Neuronal stem cell (in vitro differentiated cells): Measurements from ENCODE around the gene RHBDF1.

Experiments used
- DNase-seq: peaks from one replicate; pipeline ENCODE4 v3.0.0-alpha.2; 2013; ENCODE audit warnings: low spot score
- H2AFZ ChIP-seq: one replicate; pipeline ENCODE4 v1.6.1; 2013; ENCODE audit warnings: mild to moderate bottlenecking, low read length, inconsistent platforms
- H2AK5ac ChIP-seq: 2 replicates; pipeline ENCODE4 v1.6.1; 2013; ENCODE audit warnings: low read depth, mild to moderate bottlenecking, inconsistent platforms, low read length, moderate library complexity, mixed read lengths
- H2BK120ac ChIP-seq: 2 replicates; pipeline ENCODE4 v1.6.1; 2013; ENCODE audit warnings: low read depth, mild to moderate bottlenecking, inconsistent platforms, low read length, moderate library complexity, mixed read lengths
- H2BK12ac ChIP-seq: one replicate; pipeline ENCODE4 v1.6.1; 2013; ENCODE audit warnings: low read length, inconsistent platforms
- H2BK15ac ChIP-seq: 2 replicates; pipeline ENCODE4 v1.6.1; 2013; ENCODE audit warnings: mild to moderate bottlenecking, low read length, inconsistent platforms, mixed read lengths
- H2BK5ac ChIP-seq: one replicate; pipeline ENCODE4 v1.6.1; 2013; ENCODE audit warnings: inconsistent platforms, mild to moderate bottlenecking, low read length, moderate library complexity
- H3K14ac ChIP-seq: one replicate; pipeline ENCODE4 v1.6.1; 2013; ENCODE audit warnings: low read length, inconsistent platforms
- H3K18ac ChIP-seq: 2 replicates; pipeline ENCODE4 v1.6.1; 2013; ENCODE audit warnings: low read length, inconsistent platforms
- H3K23ac ChIP-seq: 2 replicates; pipeline ENCODE4 v1.6.1; 2013; ENCODE audit warnings: low read depth, mild to moderate bottlenecking, mixed read lengths, low read length, inconsistent platforms; ENCODE audit not compliant: poor library complexity
- H3K27ac ChIP-seq: replicated peaks from 3 replicates; pipeline ENCODE4 v1.5.1; 2013; ENCODE audit warnings: low read length, inconsistent platforms
- H3K27me3 ChIP-seq, 3 experiments: 2 replicates each; pipeline ENCODE4 v1.6.1; 2013; ENCODE audit warnings: low read length in 3 of 3, mild to moderate bottlenecking in 2 of 3, inconsistent platforms in 1 of 3, low read depth in 1 of 3, mixed read lengths in 1 of 3, moderate library complexity in 1 of 3; ENCODE audit not compliant: control insufficient read depth in 3 of 3, insufficient read depth in 3 of 3
- H3K36me3 ChIP-seq, 2 donors: replicated peaks in 1 of 2; 2 replicates each; pipeline ENCODE4 v1.6.1; 2013; ENCODE audit warnings: low read length in 2 of 2; ENCODE audit not compliant: control insufficient read depth in 2 of 2, insufficient read depth in 2 of 2
- H3K4ac ChIP-seq: 2 replicates; pipeline ENCODE4 v1.6.1; 2013; ENCODE audit warnings: inconsistent platforms, mild to moderate bottlenecking, low read length, moderate library complexity
- H3K4me1 ChIP-seq, 2 donors: 1 replicate in 1 of 2; 2 replicates in 1 of 2; pipeline ENCODE4 v1.6.1; 2013; ENCODE audit warnings: low read length in 2 of 2, low read depth in 1 of 2; ENCODE audit not compliant: control insufficient read depth in 2 of 2, insufficient read depth in 1 of 2
- H3K4me2 ChIP-seq: one replicate; pipeline ENCODE4 v1.6.1; 2013; ENCODE audit warnings: mild to moderate bottlenecking, low read length, inconsistent platforms; ENCODE audit not compliant: insufficient read depth, poor library complexity, severe bottlenecking
- H3K4me3 ChIP-seq, 2 donors: 2 replicates each; pipeline ENCODE4 v1.5.1; 2013; ENCODE audit warnings: low read length in 2 of 2, mild to moderate bottlenecking in 2 of 2, inconsistent platforms in 1 of 2, moderate library complexity in 1 of 2
- H3K79me1 ChIP-seq: one replicate; pipeline ENCODE4 v1.6.1; 2013; ENCODE audit warnings: low read depth, mild to moderate bottlenecking, inconsistent platforms, low read length, moderate library complexity
- H3K9ac ChIP-seq: one replicate; pipeline ENCODE4 v1.6.1; 2013; ENCODE audit warnings: mild to moderate bottlenecking, low read depth, low read length, inconsistent platforms; ENCODE audit not compliant: poor library complexity
- H3K9me3 ChIP-seq, 2 donors: replicated peaks in 1 of 2; 2 replicates each; pipeline versions ENCODE3 to v1.6.1; 2013; ENCODE audit warnings: low read length in 2 of 2, mild to moderate bottlenecking in 2 of 2, inconsistent platforms in 1 of 2, low read depth in 1 of 2, mixed read lengths in 1 of 2, moderate library complexity in 1 of 2; ENCODE audit not compliant: control insufficient read depth in 2 of 2, insufficient read depth in 1 of 2
- H4K8ac ChIP-seq: one replicate; pipeline ENCODE4 v1.6.1; 2013; ENCODE audit warnings: low read depth, mild to moderate bottlenecking, inconsistent platforms, low read length, moderate library complexity
- H4K91ac ChIP-seq: one replicate; pipeline ENCODE4 v1.6.1; 2013; ENCODE audit warnings: low read length, low read depth, mild to moderate bottlenecking, inconsistent platforms; ENCODE audit not compliant: poor library complexity
- WGBS, 2 donors: extraction: QIAGEN DNeasy Blood & Tissue Kit; methylation state at CpG; one replicate each; pipeline ENCODE4 v1.1.7; 2013; ENCODE audit warnings: missing lambda C conversion rate in 2 of 2, mixed read lengths in 1 of 2; ENCODE audit not compliant: insufficient read length in 2 of 2, insufficient replicate concordance in 1 of 2; ENCODE audit errors: extremely low coverage in 2 of 2; 5-methylcytosine and 5-hydroxymethylcytosine counted together

The RHBDF1 gene

DNA sequence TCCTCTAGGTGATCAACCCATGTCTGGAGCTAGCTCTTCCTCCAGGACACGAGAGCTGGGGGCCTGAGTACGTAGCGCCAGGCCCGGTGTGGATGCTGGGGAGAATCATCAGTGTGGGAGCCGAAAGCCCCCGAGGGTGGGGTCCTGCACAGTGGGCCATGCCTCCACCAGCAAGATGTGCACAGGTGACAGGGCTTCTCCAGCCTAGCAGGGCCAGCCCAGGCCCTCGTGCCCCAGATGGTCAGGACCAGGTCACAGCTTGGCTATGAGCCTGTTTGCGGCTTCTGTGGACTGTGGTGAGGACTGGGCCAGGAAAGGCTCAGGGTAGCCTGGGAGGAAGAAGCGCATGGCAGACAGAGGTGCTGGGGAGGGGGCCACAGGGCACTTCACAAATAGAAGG lies 13.4 kb upstream of the RHBDF1 start:
- H3K4ac ChIP-seq, result no peak overlapping the region
- no peaks in the 10 kb centered on the region for H3K27me3 ChIP-seq
- peaks cover 30 to 69% of the 10 kb centered on the region in 2 donors for H3K36me3 ChIP-seq
- H3K4me2 ChIP-seq, result no peak overlapping the region
- no peak overlapping the region for H3K23ac ChIP-seq
- no peak overlapping the region for H2BK12ac ChIP-seq
- H3K18ac ChIP-seq, result no peak overlapping the region
- no peak overlapping the region for H3K27ac ChIP-seq
- no peak overlapping the region for H2AFZ ChIP-seq
- H3K9me3 ChIP-seq, result no peaks in the 10 kb centered on the region
- no peak overlapping the region for H3K9ac ChIP-seq
- no peak overlapping the region for H2BK120ac ChIP-seq
- H3K4me3 ChIP-seq, result no peak overlapping the region
- H2BK15ac ChIP-seq, result no peak overlapping the region
- H2BK5ac ChIP-seq, result no peak overlapping the region
- H3K4me1 ChIP-seq, result no peaks in the 10 kb centered on the region
- H4K91ac ChIP-seq, result no peak overlapping the region
- WGBS, 2 donors, result no CpG with 5 or more reads among the region's 9 CpGs
- DNase-seq, result no peak
- no peak overlapping the region for H4K8ac ChIP-seq
- peaks cover 3% of the 10 kb centered on the region for H3K79me1 ChIP-seq
- H3K14ac ChIP-seq, result no peak overlapping the region
- H2AK5ac ChIP-seq, result no peak overlapping the region

DNA sequence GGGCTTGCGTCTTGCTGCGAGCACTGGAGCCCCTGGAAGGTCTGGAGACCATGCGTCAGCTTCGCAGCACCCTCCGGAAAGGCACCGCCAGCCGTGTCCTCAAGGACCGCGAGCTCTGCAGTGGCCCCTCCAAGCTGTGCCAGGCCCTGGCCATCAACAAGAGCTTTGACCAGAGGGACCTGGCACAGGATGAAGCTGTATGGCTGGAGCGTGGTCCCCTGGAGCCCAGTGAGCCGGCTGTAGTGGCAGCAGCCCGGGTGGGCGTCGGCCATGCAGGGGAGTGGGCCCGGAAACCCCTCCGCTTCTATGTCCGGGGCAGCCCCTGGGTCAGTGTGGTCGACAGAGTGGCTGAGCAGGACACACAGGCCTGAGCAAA lies 13.0 kb upstream of the RHBDF1 start:
- Histone ChIP-seq H2BK15ac (no peak overlapping the region), H3K4me2 (no peak overlapping the region), H3K36me3 (peaks cover 30 to 72% of the 10 kb centered on the region in 2 donors), H2AK5ac (no peak overlapping the region), H3K4ac (no peak overlapping the region), H3K27ac (no peak overlapping the region), H3K4me3 (no peak overlapping the region), H3K4me1 (no peaks in the 10 kb centered on the region), H3K14ac (no peak overlapping the region), H2BK120ac (no peak overlapping the region), H3K79me1 (peaks cover 3% of the 10 kb centered on the region), H3K9me3 (no peaks in the 10 kb centered on the region), H4K91ac (no peak overlapping the region), H2BK5ac (no peak overlapping the region), H3K27me3 (no peaks in the 10 kb centered on the region), H3K23ac (no peak overlapping the region), H4K8ac (no peak overlapping the region), H2AFZ (no peak overlapping the region), H2BK12ac (no peak overlapping the region), H3K18ac (no peak overlapping the region), H3K9ac (no peak overlapping the region)
- WGBS, 2 donors, result no CpG with 5 or more reads among the region's 18 CpGs
- DNase-seq, result no peak

DNA sequence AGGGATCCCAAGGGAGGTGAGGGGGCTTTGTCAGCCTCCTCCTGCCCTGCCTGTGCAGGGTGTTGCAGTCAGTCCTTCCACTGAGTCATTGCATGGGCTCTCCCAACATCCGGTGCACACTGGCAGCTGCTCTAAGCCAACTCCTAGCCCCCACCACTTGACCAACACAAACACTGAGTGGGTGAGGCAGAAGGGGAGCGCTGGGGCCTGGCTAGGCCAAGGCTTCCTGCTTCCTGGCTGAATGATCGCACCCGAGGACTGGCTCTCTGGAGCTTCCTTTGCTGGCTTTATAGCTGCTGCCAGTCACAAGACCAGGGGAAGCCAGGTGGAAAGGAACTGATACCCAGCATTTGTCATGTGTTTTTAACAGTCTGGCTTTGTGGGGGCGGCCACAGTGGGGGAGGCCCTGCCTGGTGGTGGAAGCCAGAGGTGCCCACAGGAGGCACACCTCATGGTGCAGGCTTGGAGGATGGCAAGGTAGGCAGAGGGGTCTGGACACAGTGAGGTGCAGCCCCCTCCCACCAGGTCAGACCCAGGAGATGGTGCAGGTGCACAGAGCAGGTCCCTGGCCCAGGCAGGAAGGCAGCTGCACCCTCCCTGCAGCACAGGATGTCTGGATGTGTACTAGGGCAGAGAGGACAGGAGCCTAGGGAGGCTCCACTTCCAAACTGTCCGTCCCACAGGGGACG lies 12.4 kb upstream of the RHBDF1 start:
- no peak overlapping the region for H2BK120ac ChIP-seq
- H3K27me3 ChIP-seq, result no peaks in the 10 kb centered on the region
- peaks cover 32 to 76% of the 10 kb centered on the region in 2 donors for H3K36me3 ChIP-seq
- peak overlapping the region; percentile 85 for H3K23ac ChIP-seq
- H3K27ac ChIP-seq, result no peak overlapping the region
- no peak overlapping the region for H2AFZ ChIP-seq
- no CpG with 5 or more reads among the region's 7 CpGs for WGBS, 2 donors
- H2BK5ac ChIP-seq, result no peak overlapping the region
- H3K14ac ChIP-seq, result peak overlapping the region; percentile 47
- H2AK5ac ChIP-seq, result no peak overlapping the region
- H3K4me3 ChIP-seq, result no peak overlapping the region
- peaks cover 4% of the 10 kb centered on the region for H3K79me1 ChIP-seq
- peak overlapping the region; percentile 1 for H3K9ac ChIP-seq
- no peak overlapping the region for H3K18ac ChIP-seq
- H2BK12ac ChIP-seq, result no peak overlapping the region
- no peak overlapping the region for H4K8ac ChIP-seq
- no peak for DNase-seq
- H3K4me1 ChIP-seq, result no peaks in the 10 kb centered on the region
- no peak overlapping the region for H3K4ac ChIP-seq
- H4K91ac ChIP-seq, result no peak overlapping the region
- H3K9me3 ChIP-seq, result no peaks in the 10 kb centered on the region
- H3K4me2 ChIP-seq, result no peak overlapping the region
- H2BK15ac ChIP-seq, result no peak overlapping the region

DNA sequence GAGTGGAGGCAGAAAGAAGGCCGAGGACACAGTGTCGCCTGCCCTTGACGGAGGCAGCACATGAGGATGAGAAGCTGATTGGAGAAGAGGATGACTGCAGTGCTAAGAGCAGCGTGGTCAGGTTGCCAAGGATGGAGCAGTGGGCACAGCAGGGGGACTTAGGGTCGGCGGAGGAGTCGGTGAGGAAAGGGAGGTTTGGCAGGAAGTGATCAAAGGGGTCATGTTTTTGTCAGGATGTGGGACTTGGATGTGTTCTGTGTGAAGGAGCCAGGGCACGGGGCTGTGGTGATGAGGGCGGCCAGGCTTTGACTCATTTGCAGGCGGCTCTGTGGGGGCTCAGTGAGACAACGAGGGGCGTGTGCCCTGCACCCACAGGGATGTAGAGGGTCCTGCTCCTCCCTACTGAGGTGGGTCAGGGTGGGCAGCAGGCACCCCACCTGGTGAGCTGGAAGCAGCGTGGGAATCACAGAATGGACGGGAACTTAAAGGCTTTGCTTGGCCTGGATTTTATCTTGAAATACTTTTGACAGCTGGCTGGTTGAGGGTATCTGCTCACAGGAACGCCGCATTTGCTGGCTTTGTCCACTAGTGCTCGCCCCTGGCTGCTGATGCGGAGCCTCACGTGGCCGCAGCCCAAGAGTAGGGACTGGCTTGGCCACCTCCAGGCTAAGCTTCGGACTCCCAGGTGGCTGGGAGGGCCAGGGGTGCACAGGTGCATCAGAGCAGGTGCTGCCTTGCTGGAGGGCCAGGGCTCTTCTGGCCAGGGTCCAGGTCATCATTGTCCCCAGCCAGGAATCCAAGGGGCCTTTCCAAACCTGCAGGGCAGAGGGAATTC lies 11.6 kb upstream of the RHBDF1 start:
- Histone ChIP-seq H2AK5ac (no peak overlapping the region), H3K9ac (no peak overlapping the region), H4K91ac (no peak overlapping the region), H3K4ac (no peak overlapping the region), H3K27ac (no peak overlapping the region), H3K4me3 (no peak overlapping the region), H3K27me3 (no peaks in the 10 kb centered on the region), H4K8ac (no peak overlapping the region), H3K9me3 (no peaks in the 10 kb centered on the region), H2BK5ac (no peak overlapping the region), H3K23ac (peak overlapping the region; percentile 86), H2BK15ac (no peak overlapping the region), H3K14ac (peak overlapping the region; percentile 82), H2BK12ac (no peak overlapping the region), H3K79me1 (peaks cover 5% of the 10 kb centered on the region), H3K4me2 (no peak overlapping the region), H3K18ac (no peak overlapping the region), H2BK120ac (no peak overlapping the region), H2AFZ (no peak overlapping the region), H3K36me3 (peaks cover 34 to 76% of the 10 kb centered on the region in 2 donors), H3K4me1 (peaks cover 0 to under 1% of the 10 kb centered on the region in 2 donors)
- no peak for DNase-seq
- no CpG with 5 or more reads among the region's 21 CpGs for WGBS, 2 donors
